ENCODE data around the gene VWA8.

VWA8 gene

DNA sequence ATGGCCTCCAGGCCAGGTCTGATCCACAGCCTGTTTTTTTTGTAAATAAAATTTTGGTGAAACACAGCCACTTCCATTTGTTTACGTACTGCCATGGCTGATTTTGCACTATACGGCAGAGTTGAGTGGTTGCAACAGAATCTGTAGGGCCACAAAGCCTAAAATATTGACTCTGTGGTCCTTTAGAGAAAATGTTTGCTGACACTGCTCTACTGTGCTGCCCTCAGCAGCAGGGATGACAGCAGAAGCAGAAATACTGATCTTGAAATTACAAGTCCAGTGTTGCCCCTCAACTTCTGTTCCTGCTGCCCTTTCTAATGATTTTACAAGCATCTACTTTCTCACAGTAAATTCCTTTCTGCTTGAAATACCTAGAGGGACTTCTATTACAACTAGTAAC is 258.4 kb downstream of the VWA8 start:
- 100% methylated on average over 2 of the region's 2 CpGs for WGBS (ENCODE audit: insufficient coverage)
- DNase-seq: no peak
- H3K4me3 ChIP-seq (ENCODE audit: control insufficient read depth in 1 of 7, extremely low read depth in 1 of 7, insufficient read depth in 4 of 7, low read depth in 2 of 7, low read length in 6 of 7): no peak overlapping the region
- H3K27ac ChIP-seq (ENCODE audit: insufficient read depth in 1 of 2, low read depth in 1 of 2, low read length in 2 of 2, poor library complexity in 1 of 2, severe bottlenecking in 2 of 2): no peak overlapping the region
- H3K27me3 ChIP-seq (replicated peaks in 2 of 5; ENCODE audit: control insufficient read depth in 4 of 5, insufficient read depth in 5 of 5, low read length in 4 of 5): no peaks in the 10 kb centered on the region
- ChIA-PET CTCF (no interaction called here), POLR2A (no interaction called here)
- H3K4me1 ChIP-seq (ENCODE audit: control extremely low read depth in 1 of 4, control insufficient read depth in 4 of 4, insufficient read depth in 4 of 4, low read length in 3 of 4): peaks cover 0 to 8% (median 2%) of the 10 kb centered on the region in 4 experiments
- peaks cover under 1 to 7% (median 3%) of the 10 kb centered on the region in 4 experiments for H3K36me3 ChIP-seq (ENCODE audit: control insufficient read depth in 4 of 4, insufficient read depth in 4 of 4, low read length in 3 of 4)
- H3K9me3 ChIP-seq (ENCODE audit: control extremely low read depth in 1 of 5, control insufficient read depth in 4 of 5, insufficient read depth in 2 of 5, low read depth in 1 of 5, low read length in 4 of 5): no peaks in the 10 kb centered on the region

GRCh38 chr13:41701676-41702075 is 259.2 kb downstream of the VWA8 start:
- CTCF ChIA-PET: interaction anchor here (1.3 kb wide), 1 partner anchor 24 kb away, joined by 3 read pairs; no protein-coding TSS in a partner anchor
- WGBS (ENCODE audit: insufficient coverage): 100% methylated on average over 3 of the region's 3 CpGs
- no peaks in the 10 kb centered on the region for H3K9me3 ChIP-seq (ENCODE audit: control extremely low read depth in 1 of 5, control insufficient read depth in 4 of 5, insufficient read depth in 2 of 5, low read depth in 1 of 5, low read length in 4 of 5)
- peaks cover 0 to 8% (median 2%) of the 10 kb centered on the region in 4 experiments for H3K4me1 ChIP-seq (ENCODE audit: control extremely low read depth in 1 of 4, control insufficient read depth in 4 of 4, insufficient read depth in 4 of 4, low read length in 3 of 4)
- H3K36me3 ChIP-seq (ENCODE audit: control insufficient read depth in 4 of 4, insufficient read depth in 4 of 4, low read length in 3 of 4): peaks cover 3 to 7% (median 4%) of the 10 kb centered on the region in 4 experiments
- H3K27ac ChIP-seq (ENCODE audit: insufficient read depth in 1 of 2, low read depth in 1 of 2, low read length in 2 of 2, poor library complexity in 1 of 2, severe bottlenecking in 2 of 2): no peak overlapping the region
- no peaks in the 10 kb centered on the region for H3K27me3 ChIP-seq (replicated peaks in 2 of 5; ENCODE audit: control insufficient read depth in 4 of 5, insufficient read depth in 5 of 5, low read length in 4 of 5)
- no peak overlapping the region for H3K4me3 ChIP-seq (ENCODE audit: control insufficient read depth in 1 of 7, extremely low read depth in 1 of 7, insufficient read depth in 4 of 7, low read depth in 2 of 7, low read length in 6 of 7)
- DNase-seq: no peak
- POLR2A ChIA-PET: no interaction called here

DNA sequence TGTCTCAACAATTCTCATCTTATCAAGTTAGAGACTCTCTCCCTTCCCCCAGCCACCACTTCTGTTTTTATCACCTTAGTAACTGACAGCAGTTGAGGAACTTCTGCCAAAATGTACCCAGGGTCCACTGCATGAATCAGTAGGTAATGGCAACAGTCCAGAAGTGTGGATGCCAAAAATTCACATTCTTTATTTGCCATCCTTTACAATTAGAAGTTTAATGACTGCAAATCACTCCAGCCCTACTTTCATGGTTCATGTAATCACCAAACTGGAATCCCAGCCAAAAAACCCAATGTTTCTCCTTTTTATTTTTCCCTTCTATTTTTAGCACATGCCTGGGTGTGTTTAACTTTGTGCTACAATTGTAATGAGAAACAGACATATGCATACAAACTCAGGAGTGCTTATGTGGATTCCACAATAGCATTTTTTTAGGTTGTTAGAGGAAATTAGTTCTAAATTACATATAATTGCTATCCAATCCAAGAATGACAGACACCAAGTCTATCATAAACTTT is 260.1 kb downstream of the VWA8 start:
- peak; percentile 14 to 67 (median 63) for DNase-seq
- POLR2A ChIA-PET: no interaction called here
- no peak overlapping the region for H3K4me3 ChIP-seq (ENCODE audit: control insufficient read depth in 1 of 7, extremely low read depth in 1 of 7, insufficient read depth in 4 of 7, low read depth in 2 of 7, low read length in 6 of 7)
- peak overlapping the region in 1 of 2 experiments; percentile 1 for H3K27ac ChIP-seq (ENCODE audit: insufficient read depth in 1 of 2, low read depth in 1 of 2, low read length in 2 of 2, poor library complexity in 1 of 2, severe bottlenecking in 2 of 2)
- peaks cover 0 to 8% (median 2%) of the 10 kb centered on the region in 4 experiments for H3K4me1 ChIP-seq (ENCODE audit: control extremely low read depth in 1 of 4, control insufficient read depth in 4 of 4, insufficient read depth in 4 of 4, low read length in 3 of 4)
- CTCF ChIA-PET: interaction anchor here (1.3 kb wide), 1 partner anchor 23 kb away, joined by 3 read pairs; no protein-coding TSS in a partner anchor
- no peaks in the 10 kb centered on the region for H3K27me3 ChIP-seq (replicated peaks in 2 of 5; ENCODE audit: control insufficient read depth in 4 of 5, insufficient read depth in 5 of 5, low read length in 4 of 5)
- H3K9me3 ChIP-seq (ENCODE audit: control extremely low read depth in 1 of 5, control insufficient read depth in 4 of 5, insufficient read depth in 2 of 5, low read depth in 1 of 5, low read length in 4 of 5): no peaks in the 10 kb centered on the region
- H3K36me3 ChIP-seq (ENCODE audit: control insufficient read depth in 4 of 4, insufficient read depth in 4 of 4, low read length in 3 of 4): peaks cover 3 to 7% (median 4%) of the 10 kb centered on the region in 4 experiments

DNA sequence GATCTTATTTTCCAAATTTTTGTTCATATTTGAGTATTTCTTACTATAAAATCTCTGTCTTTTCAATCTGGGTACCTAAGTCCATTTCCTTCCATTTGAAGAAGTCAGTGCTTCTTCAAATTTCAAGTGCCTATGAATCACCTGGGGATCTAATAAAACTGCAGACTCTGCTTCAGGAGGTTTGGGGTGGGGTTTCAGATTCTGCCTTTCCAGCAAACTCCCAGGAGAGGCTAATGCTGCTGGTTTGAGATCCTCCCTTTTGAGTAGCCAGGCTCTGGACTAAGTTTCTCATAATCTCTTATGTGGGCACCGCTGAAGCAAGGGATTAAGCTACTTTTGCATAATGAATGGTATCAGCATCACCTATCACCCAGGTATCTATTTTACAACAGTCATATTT is 261.1 kb downstream of the VWA8 start:
- H3K27me3 ChIP-seq (replicated peaks in 2 of 5; ENCODE audit: control insufficient read depth in 4 of 5, insufficient read depth in 5 of 5, low read length in 4 of 5): no peaks in the 10 kb centered on the region
- WGBS (ENCODE audit: insufficient coverage): no CpG with 5 or more reads among the region's 1 CpG
- peaks cover 0 to 10% (median 5%) of the 10 kb centered on the region in 4 experiments for H3K4me1 ChIP-seq (ENCODE audit: control extremely low read depth in 1 of 4, control insufficient read depth in 4 of 4, insufficient read depth in 4 of 4, low read length in 3 of 4)
- ChIA-PET CTCF (no interaction called here), POLR2A (no interaction called here)
- no peaks in the 10 kb centered on the region for H3K9me3 ChIP-seq (ENCODE audit: control extremely low read depth in 1 of 5, control insufficient read depth in 4 of 5, insufficient read depth in 2 of 5, low read depth in 1 of 5, low read length in 4 of 5)
- peaks cover 3 to 7% (median 4%) of the 10 kb centered on the region in 4 experiments for H3K36me3 ChIP-seq (ENCODE audit: control insufficient read depth in 4 of 4, insufficient read depth in 4 of 4, low read length in 3 of 4)
- H3K4me3 ChIP-seq (ENCODE audit: control insufficient read depth in 1 of 7, extremely low read depth in 1 of 7, insufficient read depth in 4 of 7, low read depth in 2 of 7, low read length in 6 of 7): no peak overlapping the region
- H3K27ac ChIP-seq (ENCODE audit: insufficient read depth in 1 of 2, low read depth in 1 of 2, low read length in 2 of 2, poor library complexity in 1 of 2, severe bottlenecking in 2 of 2): no peak overlapping the region
- no peak for DNase-seq

GRCh38 chr13:41697578-41697977 is 263.3 kb downstream of the VWA8 start:
- peaks cover 0 to 12% (median 6%) of the 10 kb centered on the region in 4 experiments for H3K4me1 ChIP-seq (ENCODE audit: control extremely low read depth in 1 of 4, control insufficient read depth in 4 of 4, insufficient read depth in 4 of 4, low read length in 3 of 4)
- H3K27ac ChIP-seq (ENCODE audit: insufficient read depth in 1 of 2, low read depth in 1 of 2, low read length in 2 of 2, poor library complexity in 1 of 2, severe bottlenecking in 2 of 2): no peak overlapping the region
- H3K36me3 ChIP-seq (ENCODE audit: control insufficient read depth in 4 of 4, insufficient read depth in 4 of 4, low read length in 3 of 4): peaks cover 3 to 7% (median 4%) of the 10 kb centered on the region in 4 experiments
- WGBS (ENCODE audit: insufficient coverage): 97% methylated on average over 6 of the region's 6 CpGs
- no peaks in the 10 kb centered on the region for H3K27me3 ChIP-seq (replicated peaks in 2 of 5; ENCODE audit: control insufficient read depth in 4 of 5, insufficient read depth in 5 of 5, low read length in 4 of 5)
- no peaks in the 10 kb centered on the region for H3K9me3 ChIP-seq (ENCODE audit: control extremely low read depth in 1 of 5, control insufficient read depth in 4 of 5, insufficient read depth in 2 of 5, low read depth in 1 of 5, low read length in 4 of 5)
- ChIA-PET POLR2A (no interaction called here), CTCF (no interaction called here)
- H3K4me3 ChIP-seq (ENCODE audit: control insufficient read depth in 1 of 7, extremely low read depth in 1 of 7, insufficient read depth in 4 of 7, low read depth in 2 of 7, low read length in 6 of 7): no peak overlapping the region
- no peak for DNase-seq

GRCh38 chr13:41696163-41697003 is 264.5 kb downstream of the VWA8 start:
- H3K27me3 ChIP-seq (replicated peaks in 2 of 5; ENCODE audit: control insufficient read depth in 4 of 5, insufficient read depth in 5 of 5, low read length in 4 of 5): no peaks in the 10 kb centered on the region
- peaks cover 0 to 12% (median 6%) of the 10 kb centered on the region in 4 experiments for H3K4me1 ChIP-seq (ENCODE audit: control extremely low read depth in 1 of 4, control insufficient read depth in 4 of 4, insufficient read depth in 4 of 4, low read length in 3 of 4)
- CTCF ChIA-PET: interaction anchor here (1.2 to 1.4 kb wide), 2 partner anchors 11 to 28 kb away, joined by 3 to 6 read pairs; no protein-coding TSS in a partner anchor
- no peak overlapping the region for H3K4me3 ChIP-seq (ENCODE audit: control insufficient read depth in 1 of 7, extremely low read depth in 1 of 7, insufficient read depth in 4 of 7, low read depth in 2 of 7, low read length in 6 of 7)
- H3K36me3 ChIP-seq (ENCODE audit: control insufficient read depth in 4 of 4, insufficient read depth in 4 of 4, low read length in 3 of 4): peaks cover 3 to 7% (median 4%) of the 10 kb centered on the region in 4 experiments
- no peaks in the 10 kb centered on the region for H3K9me3 ChIP-seq (ENCODE audit: control extremely low read depth in 1 of 5, control insufficient read depth in 4 of 5, insufficient read depth in 2 of 5, low read depth in 1 of 5, low read length in 4 of 5)
- POLR2A ChIA-PET: no interaction called here
- DNase-seq: no peak
- no peak overlapping the region for H3K27ac ChIP-seq (ENCODE audit: insufficient read depth in 1 of 2, low read depth in 1 of 2, low read length in 2 of 2, poor library complexity in 1 of 2, severe bottlenecking in 2 of 2)

Data from common myeloid progenitor, CD34-positive (primary cell).